MM.1S (cell line): ENCODE data around the gene CAB39.

Source experiments
- EZH2 ChIP-seq: fragments of 300-600 bp; sonication (generic); optimal IDR thresholded peaks from 2 replicates; pipeline ENCODE3; 2017; ENCODE audit warnings: low read depth, mild to moderate bottlenecking, antibody characterized with exemption, low read length, mixed read lengths
- TF ChIP-seq, protein P1 (sequence below): fragments of 300-600 bp; sonication (generic); IDR thresholded peaks from 2 replicates; pipeline ENCODE4 v1.5.1; 2016; ENCODE audit warnings: antibody characterized with exemption, low read length, mixed read lengths

DNA sequence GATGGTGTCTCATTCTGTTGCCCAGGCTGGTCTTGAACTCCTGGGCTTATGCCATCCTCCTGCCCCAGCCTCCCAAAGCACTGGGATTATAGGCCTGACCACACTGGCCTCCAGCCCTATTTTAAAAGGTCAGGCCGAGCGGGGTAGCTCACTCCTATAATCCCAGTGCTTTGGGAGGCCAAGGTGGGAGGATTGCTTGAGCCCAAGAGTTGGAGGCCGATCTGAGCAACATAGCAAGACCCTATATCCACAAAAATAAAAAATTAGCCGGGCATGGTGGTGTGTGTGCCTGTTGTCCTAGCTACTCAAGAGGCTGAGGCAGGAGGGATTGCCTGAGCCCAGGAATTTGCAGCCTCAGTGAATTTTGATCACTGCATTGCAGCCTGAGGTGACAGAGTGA, 3.9 kb downstream of the CAB39 start:
- TF ChIP-seq, protein P1, sequence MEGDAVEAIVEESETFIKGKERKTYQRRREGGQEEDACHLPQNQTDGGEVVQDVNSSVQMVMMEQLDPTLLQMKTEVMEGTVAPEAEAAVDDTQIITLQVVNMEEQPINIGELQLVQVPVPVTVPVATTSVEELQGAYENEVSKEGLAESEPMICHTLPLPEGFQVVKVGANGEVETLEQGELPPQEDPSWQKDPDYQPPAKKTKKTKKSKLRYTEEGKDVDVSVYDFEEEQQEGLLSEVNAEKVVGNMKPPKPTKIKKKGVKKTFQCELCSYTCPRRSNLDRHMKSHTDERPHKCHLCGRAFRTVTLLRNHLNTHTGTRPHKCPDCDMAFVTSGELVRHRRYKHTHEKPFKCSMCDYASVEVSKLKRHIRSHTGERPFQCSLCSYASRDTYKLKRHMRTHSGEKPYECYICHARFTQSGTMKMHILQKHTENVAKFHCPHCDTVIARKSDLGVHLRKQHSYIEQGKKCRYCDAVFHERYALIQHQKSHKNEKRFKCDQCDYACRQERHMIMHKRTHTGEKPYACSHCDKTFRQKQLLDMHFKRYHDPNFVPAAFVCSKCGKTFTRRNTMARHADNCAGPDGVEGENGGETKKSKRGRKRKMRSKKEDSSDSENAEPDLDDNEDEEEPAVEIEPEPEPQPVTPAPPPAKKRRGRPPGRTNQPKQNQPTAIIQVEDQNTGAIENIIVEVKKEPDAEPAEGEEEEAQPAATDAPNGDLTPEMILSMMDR, result no peak
- TF ChIP-seq EZH2, result no peak
